ENCODE data around the gene FBXW7. TPM values are rescaled to one million over a fixed set of nuclear protein-coding genes. Genes with fewer than 3 reads are reported as not detected.

Gene FBXW7
- total RNA-seq, 6 experiments from 2014 or later: 17.4 to 26.1 (median 19.5) TPM

GRCh38 chr4:152392079-152392478 lies 143.8 kb downstream of the FBXW7 start:
- Mint-ChIP-seq H3K4me3 (no peak overlapping the region), H3K4me1 (ENCODE audit: low read depth) (peaks cover 14% of the 10 kb centered on the region), H3K27me3 (ENCODE audit: insufficient read depth) (no peaks in the 10 kb centered on the region), H3K36me3 (ENCODE audit: low read depth) (peaks cover 7% of the 10 kb centered on the region; the same call in 1 of the 2 replicates), H3K9me3 (no peaks in the 10 kb centered on the region), H3K27ac (no peak overlapping the region)
- DNase-seq: no peak
- TF ChIP-seq CTCF (IDR thresholded peaks at IDR 0.05): no peak

GRCh38 chr4:152390216-152390615 lies 145.7 kb downstream of the FBXW7 start:
- Mint-ChIP-seq H3K36me3 (ENCODE audit: low read depth) (peaks cover 7% of the 10 kb centered on the region; the same call in 1 of the 2 replicates), H3K27ac (no peak overlapping the region), H3K4me3 (no peak overlapping the region), H3K27me3 (ENCODE audit: insufficient read depth) (no peaks in the 10 kb centered on the region), H3K4me1 (ENCODE audit: low read depth) (peaks cover 12% of the 10 kb centered on the region), H3K9me3 (no peaks in the 10 kb centered on the region)
- DNase-seq: no peak
- no peak for TF ChIP-seq CTCF (IDR thresholded peaks at IDR 0.05)

- no peak for TF ChIP-seq CTCF (IDR thresholded peaks at IDR 0.05)
- peaks cover 7% of the 10 kb centered on the region; the same call in 1 of the 2 replicates for H3K36me3 Mint-ChIP-seq (ENCODE audit: low read depth)
- no peaks in the 10 kb centered on the region for H3K9me3 Mint-ChIP-seq
- H3K4me1 Mint-ChIP-seq (ENCODE audit: low read depth): peaks cover 6% of the 10 kb centered on the region
- no peak overlapping the region for H3K4me3 Mint-ChIP-seq
- H3K27me3 Mint-ChIP-seq (ENCODE audit: insufficient read depth): no peaks in the 10 kb centered on the region
- DNase-seq: no peak
- H3K27ac Mint-ChIP-seq: no peak overlapping the region
Measured at GRCh38 chr4:152389359-152389758, 146.5 kb downstream of the FBXW7 start.

GRCh38 chr4:152385551-152385950 lies 150.3 kb downstream of the FBXW7 start:
- no peaks in the 10 kb centered on the region for H3K27me3 Mint-ChIP-seq (ENCODE audit: insufficient read depth)
- 0 out of 2 replicates have a peak, but pooled peaks cover 3% of the 10 kb centered on the region for H3K36me3 Mint-ChIP-seq (ENCODE audit: low read depth)
- peak; percentile 78 for TF ChIP-seq CTCF (IDR thresholded peaks at IDR 0.05)
- H3K4me1 Mint-ChIP-seq (ENCODE audit: low read depth): peaks cover 13% of the 10 kb centered on the region
- no peak overlapping the region for H3K27ac Mint-ChIP-seq
- DNase-seq: peak; percentile 18
- H3K4me3 Mint-ChIP-seq: no peak overlapping the region
- H3K9me3 Mint-ChIP-seq: no peaks in the 10 kb centered on the region

GRCh38 chr4:152382057-152382785 lies 153.7 kb downstream of the FBXW7 start:
- H3K4me3 Mint-ChIP-seq: peak overlapping the region; percentile 73
- no peaks in the 10 kb centered on the region for H3K9me3 Mint-ChIP-seq
- H3K4me1 Mint-ChIP-seq (ENCODE audit: low read depth): peaks cover 13% of the 10 kb centered on the region
- no peaks in the 10 kb centered on the region for H3K36me3 Mint-ChIP-seq (ENCODE audit: low read depth)
- no peak for TF ChIP-seq CTCF (IDR thresholded peaks at IDR 0.05)
- H3K27me3 Mint-ChIP-seq (ENCODE audit: insufficient read depth): no peaks in the 10 kb centered on the region
- DNase-seq: no peak
- peak overlapping the region; percentile 22; the same call in 1 of the 2 replicates for H3K27ac Mint-ChIP-seq
